ENCODE data around the gene RBMS3.

DNA sequence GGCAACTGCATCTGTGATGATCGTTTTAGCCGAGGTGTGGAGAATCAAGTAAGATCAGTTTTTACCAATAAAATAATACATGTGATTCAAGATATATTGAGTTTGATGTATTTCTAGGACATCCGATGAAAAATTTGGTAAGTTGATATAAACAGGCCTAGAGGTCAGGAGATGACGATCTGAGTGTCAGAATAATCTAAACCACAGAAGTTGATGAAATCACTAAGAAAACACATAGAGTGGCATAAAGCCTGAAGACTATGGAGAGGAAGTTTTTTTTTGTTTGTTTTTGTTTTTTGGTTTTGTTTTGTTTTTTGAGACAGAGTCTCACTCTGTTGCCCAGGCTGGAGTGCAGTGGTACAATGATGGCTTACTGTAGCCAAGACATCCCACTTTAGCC, 235.3 kb downstream of the RBMS3 start:
- TF ChIP-seq, protein P1, sequence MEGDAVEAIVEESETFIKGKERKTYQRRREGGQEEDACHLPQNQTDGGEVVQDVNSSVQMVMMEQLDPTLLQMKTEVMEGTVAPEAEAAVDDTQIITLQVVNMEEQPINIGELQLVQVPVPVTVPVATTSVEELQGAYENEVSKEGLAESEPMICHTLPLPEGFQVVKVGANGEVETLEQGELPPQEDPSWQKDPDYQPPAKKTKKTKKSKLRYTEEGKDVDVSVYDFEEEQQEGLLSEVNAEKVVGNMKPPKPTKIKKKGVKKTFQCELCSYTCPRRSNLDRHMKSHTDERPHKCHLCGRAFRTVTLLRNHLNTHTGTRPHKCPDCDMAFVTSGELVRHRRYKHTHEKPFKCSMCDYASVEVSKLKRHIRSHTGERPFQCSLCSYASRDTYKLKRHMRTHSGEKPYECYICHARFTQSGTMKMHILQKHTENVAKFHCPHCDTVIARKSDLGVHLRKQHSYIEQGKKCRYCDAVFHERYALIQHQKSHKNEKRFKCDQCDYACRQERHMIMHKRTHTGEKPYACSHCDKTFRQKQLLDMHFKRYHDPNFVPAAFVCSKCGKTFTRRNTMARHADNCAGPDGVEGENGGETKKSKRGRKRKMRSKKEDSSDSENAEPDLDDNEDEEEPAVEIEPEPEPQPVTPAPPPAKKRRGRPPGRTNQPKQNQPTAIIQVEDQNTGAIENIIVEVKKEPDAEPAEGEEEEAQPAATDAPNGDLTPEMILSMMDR (conservative IDR thresholded peaks at IDR 0.05; ENCODE audit: low read depth, low read length): no peak
- TF ChIP-seq EZH2 (IDR thresholded peaks at IDR 0.05; ENCODE audit: borderline replicate concordance, low read depth, low read length, poor library complexity, severe bottlenecking): no peak

Data from A673 (cell line).